Measurements from ENCODE around the gene FCSK. TPM values are rescaled to one million over a fixed set of nuclear protein-coding genes. Genes with fewer than 3 reads are reported as not detected.

Gene FCSK
- total and polyA plus RNA-seq, 8 donors, result 5.8 to 92.7 (median 12.8) TPM

- no peak overlapping the region for H3K4me3 ChIP-seq
- H3K4me1 ChIP-seq, result peaks cover 3 to 59% (median 18%) of the 10 kb centered on the region in 4 donors
- no peak overlapping the region for H3K27ac ChIP-seq
- no peaks in the 10 kb centered on the region for H3K36me3 ChIP-seq
- H3K27me3 ChIP-seq, result no peaks in the 10 kb centered on the region
- no peak for DNase-seq
- intact Hi-C loops (cut with DNase I; ENCODE audit: low total_unique reads), result no loop called here
- H3K9me3 ChIP-seq, result no peaks in the 10 kb centered on the region
- TF ChIP-seq POLR2A (IDR thresholded peaks at IDR 0.05) (no peak), POLR2AphosphoS5 (IDR thresholded peaks at IDR 0.05) (no peak), EP300 (IDR thresholded peaks at IDR 0.05) (no peak)
- TF ChIP-seq, protein P1, sequence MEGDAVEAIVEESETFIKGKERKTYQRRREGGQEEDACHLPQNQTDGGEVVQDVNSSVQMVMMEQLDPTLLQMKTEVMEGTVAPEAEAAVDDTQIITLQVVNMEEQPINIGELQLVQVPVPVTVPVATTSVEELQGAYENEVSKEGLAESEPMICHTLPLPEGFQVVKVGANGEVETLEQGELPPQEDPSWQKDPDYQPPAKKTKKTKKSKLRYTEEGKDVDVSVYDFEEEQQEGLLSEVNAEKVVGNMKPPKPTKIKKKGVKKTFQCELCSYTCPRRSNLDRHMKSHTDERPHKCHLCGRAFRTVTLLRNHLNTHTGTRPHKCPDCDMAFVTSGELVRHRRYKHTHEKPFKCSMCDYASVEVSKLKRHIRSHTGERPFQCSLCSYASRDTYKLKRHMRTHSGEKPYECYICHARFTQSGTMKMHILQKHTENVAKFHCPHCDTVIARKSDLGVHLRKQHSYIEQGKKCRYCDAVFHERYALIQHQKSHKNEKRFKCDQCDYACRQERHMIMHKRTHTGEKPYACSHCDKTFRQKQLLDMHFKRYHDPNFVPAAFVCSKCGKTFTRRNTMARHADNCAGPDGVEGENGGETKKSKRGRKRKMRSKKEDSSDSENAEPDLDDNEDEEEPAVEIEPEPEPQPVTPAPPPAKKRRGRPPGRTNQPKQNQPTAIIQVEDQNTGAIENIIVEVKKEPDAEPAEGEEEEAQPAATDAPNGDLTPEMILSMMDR (IDR thresholded peaks at IDR 0.05), result no peak
- WGBS, 5 donors, result 74 to 85% (median 81%) methylated on average over 12 to 13 of the region's 13 CpGs
Measured at GRCh38 chr16:70418274-70418992, 36.0 kb upstream of the FCSK start.

GRCh38 chr16:70418993-70419318 lies 35.4 kb upstream of the FCSK start:
- H3K36me3 ChIP-seq, result no peaks in the 10 kb centered on the region
- intact Hi-C loops (cut with DNase I; ENCODE audit: low total_unique reads), result no loop called here
- WGBS, 5 donors, result 69 to 90% (median 81%) methylated on average over 3 to 5 of the region's 5 CpGs
- peaks cover 6 to 62% (median 20%) of the 10 kb centered on the region in 4 donors for H3K4me1 ChIP-seq
- H3K4me3 ChIP-seq, result no peak overlapping the region
- TF ChIP-seq, protein P1 (IDR thresholded peaks at IDR 0.05), result no peak
- H3K27ac ChIP-seq, result no peak overlapping the region
- DNase-seq, result no peak
- no peaks in the 10 kb centered on the region for H3K9me3 ChIP-seq
- H3K27me3 ChIP-seq, result no peaks in the 10 kb centered on the region

DNA sequence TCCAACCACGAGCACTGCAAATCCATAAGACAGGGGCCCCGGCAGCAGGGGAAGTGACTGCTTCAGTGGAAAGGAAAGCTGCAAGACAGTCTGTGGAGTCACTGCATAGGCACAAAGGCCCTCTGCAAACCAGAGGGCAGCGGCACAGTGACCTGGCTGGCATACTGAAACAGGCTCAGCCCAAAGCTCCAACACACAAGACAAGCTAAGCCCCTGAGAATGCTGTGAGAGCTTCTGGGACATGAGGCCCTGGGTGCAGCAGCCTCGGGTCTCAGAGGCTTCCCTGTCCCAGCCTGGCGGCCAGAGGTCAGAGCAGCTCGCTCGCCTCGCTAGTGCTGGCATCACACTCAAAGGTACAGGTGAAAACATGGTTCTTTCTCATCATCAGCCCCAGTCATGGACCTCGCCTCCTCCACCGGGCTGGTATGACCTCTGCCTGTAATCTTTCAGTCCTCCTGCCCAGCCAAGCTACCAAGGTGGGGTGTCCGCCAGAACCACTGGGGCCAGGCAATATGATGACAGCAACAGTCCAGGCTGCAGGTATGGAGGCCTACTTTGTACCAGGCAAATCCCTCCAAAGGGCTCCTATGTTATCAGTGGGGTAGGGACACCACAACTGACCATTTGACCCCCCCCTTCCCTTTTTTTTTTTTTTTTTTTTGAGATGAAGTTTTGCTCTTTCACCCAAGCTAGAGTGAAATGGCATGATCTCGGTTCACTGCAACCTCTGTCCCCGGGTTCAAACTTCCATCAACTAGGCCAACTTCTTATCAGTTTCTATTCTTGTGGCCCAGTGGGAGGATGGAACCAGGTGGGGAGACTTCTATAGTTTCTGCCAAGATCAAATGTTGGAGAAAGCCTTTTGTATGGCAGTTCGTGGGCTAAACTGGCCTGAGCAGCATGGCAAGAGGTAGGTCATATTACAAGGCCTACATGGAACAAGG lies 34.7 kb upstream of the FCSK start:
- Histone ChIP-seq H3K36me3 (peaks cover 0 to under 1% (median 0%) of the 10 kb centered on the region in 4 donors), H3K27me3 (no peaks in the 10 kb centered on the region), H3K27ac (no peak overlapping the region), H3K9me3 (no peaks in the 10 kb centered on the region), H3K4me3 (no peak overlapping the region), H3K4me1 (peaks cover 6 to 56% (median 20%) of the 10 kb centered on the region in 4 donors)
- TF ChIP-seq POLR2A (IDR thresholded peaks at IDR 0.05) (no peak), POLR2AphosphoS5 (IDR thresholded peaks at IDR 0.05) (no peak), EP300 (IDR thresholded peaks at IDR 0.05) (no peak)
- TF ChIP-seq, protein P1 (IDR thresholded peaks at IDR 0.05), result no peak
- intact Hi-C loops (cut with DNase I; ENCODE audit: low total_unique reads), result no loop called here
- WGBS, 5 donors, result 66 to 84% (median 80%) methylated on average over 10 to 14 of the region's 14 CpGs
- DNase-seq, result no peak

- DNase-seq, result no peak
- Histone ChIP-seq H3K27me3 (no peaks in the 10 kb centered on the region), H3K36me3 (peaks cover 0 to 4% (median 0%) of the 10 kb centered on the region in 4 donors), H3K27ac (no peak overlapping the region), H3K4me3 (no peak overlapping the region), H3K9me3 (no peaks in the 10 kb centered on the region), H3K4me1 (peaks cover 6 to 62% (median 20%) of the 10 kb centered on the region in 4 donors)
- intact Hi-C loops (cut with DNase I; ENCODE audit: low total_unique reads), result no loop called here
- TF ChIP-seq POLR2A (IDR thresholded peaks at IDR 0.05), result no peak
- no peak for TF ChIP-seq POLR2AphosphoS5 (IDR thresholded peaks at IDR 0.05)
- TF ChIP-seq, protein P1 (IDR thresholded peaks at IDR 0.05), result no peak
- TF ChIP-seq EP300 (IDR thresholded peaks at IDR 0.05), result no peak
- WGBS, 5 donors, result 80 to 89% (median 87%) methylated on average over 9 of the region's 9 CpGs
Measured at GRCh38 chr16:70421014-70421413, 33.4 kb upstream of the FCSK start.
